Measurements from ENCODE around the gene MAB21L2.
"Not testable (repeated sequence)": the region's sequence is repeated elsewhere in the genome, so short reads cannot be mapped to it uniquely, and the experiment has no call there.

Gene MAB21L2

DNA sequence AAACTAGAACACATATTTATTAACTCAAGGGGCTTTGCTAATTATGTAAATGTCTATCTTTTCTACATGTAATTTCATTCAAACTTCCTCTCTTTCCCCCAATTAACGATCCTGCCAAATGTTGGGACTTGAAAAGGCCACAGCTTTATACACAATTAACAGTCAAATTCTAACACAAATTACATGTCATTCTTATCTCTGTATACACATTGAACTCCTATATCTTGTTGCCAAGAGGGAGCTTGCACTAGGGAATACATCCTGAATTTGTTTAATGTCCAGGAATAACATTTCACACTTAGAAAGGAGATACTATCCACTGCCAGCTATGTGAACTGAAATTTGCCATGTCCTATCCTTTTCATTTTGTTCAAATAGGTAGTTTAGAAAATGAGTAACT is 38.9 kb upstream of the MAB21L2 start (continued):
- TF ChIP-seq, protein P1, sequence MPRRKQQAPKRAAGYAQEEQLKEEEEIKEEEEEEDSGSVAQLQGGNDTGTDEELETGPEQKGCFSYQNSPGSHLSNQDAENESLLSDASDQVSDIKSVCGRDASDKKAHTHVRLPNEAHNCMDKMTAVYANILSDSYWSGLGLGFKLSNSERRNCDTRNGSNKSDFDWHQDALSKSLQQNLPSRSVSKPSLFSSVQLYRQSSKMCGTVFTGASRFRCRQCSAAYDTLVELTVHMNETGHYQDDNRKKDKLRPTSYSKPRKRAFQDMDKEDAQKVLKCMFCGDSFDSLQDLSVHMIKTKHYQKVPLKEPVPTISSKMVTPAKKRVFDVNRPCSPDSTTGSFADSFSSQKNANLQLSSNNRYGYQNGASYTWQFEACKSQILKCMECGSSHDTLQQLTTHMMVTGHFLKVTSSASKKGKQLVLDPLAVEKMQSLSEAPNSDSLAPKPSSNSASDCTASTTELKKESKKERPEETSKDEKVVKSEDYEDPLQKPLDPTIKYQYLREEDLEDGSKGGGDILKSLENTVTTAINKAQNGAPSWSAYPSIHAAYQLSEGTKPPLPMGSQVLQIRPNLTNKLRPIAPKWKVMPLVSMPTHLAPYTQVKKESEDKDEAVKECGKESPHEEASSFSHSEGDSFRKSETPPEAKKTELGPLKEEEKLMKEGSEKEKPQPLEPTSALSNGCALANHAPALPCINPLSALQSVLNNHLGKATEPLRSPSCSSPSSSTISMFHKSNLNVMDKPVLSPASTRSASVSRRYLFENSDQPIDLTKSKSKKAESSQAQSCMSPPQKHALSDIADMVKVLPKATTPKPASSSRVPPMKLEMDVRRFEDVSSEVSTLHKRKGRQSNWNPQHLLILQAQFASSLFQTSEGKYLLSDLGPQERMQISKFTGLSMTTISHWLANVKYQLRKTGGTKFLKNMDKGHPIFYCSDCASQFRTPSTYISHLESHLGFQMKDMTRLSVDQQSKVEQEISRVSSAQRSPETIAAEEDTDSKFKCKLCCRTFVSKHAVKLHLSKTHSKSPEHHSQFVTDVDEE (CRISPR knock-in tag; IDR thresholded peaks at IDR 0.05): no peak
- TF ChIP-seq ZFP30 (CRISPR knock-in tag; IDR thresholded peaks at IDR 0.05) (no peak), GLIS3 (CRISPR knock-in tag; IDR thresholded peaks at IDR 0.05) (no peak), ESRRG (CRISPR knock-in tag; IDR thresholded peaks at IDR 0.05) (no peak), RARB (CRISPR knock-in tag; IDR thresholded peaks at IDR 0.05) (no peak), ARNTL (CRISPR knock-in tag; IDR thresholded peaks at IDR 0.05; ENCODE audit: borderline replicate concordance, low read depth) (no peak), BACH2 (CRISPR knock-in tag; IDR thresholded peaks at IDR 0.05; ENCODE audit: borderline replicate concordance) (no peak), TOX (CRISPR knock-in tag; IDR thresholded peaks at IDR 0.05; ENCODE audit: borderline replicate concordance) (no peak)
- TF ChIP-seq, protein P2, sequence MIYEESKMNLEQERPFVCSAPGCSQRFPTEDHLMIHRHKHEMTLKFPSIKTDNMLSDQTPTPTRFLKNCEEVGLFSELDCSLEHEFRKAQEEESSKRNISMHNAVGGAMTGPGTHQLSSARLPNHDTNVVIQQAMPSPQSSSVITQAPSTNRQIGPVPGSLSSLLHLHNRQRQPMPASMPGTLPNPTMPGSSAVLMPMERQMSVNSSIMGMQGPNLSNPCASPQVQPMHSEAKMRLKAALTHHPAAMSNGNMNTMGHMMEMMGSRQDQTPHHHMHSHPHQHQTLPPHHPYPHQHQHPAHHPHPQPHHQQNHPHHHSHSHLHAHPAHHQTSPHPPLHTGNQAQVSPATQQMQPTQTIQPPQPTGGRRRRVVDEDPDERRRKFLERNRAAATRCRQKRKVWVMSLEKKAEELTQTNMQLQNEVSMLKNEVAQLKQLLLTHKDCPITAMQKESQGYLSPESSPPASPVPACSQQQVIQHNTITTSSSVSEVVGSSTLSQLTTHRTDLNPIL (CRISPR knock-in tag; IDR thresholded peaks at IDR 0.05; ENCODE audit: low read depth): no peak
- TF ChIP-seq, protein P3, sequence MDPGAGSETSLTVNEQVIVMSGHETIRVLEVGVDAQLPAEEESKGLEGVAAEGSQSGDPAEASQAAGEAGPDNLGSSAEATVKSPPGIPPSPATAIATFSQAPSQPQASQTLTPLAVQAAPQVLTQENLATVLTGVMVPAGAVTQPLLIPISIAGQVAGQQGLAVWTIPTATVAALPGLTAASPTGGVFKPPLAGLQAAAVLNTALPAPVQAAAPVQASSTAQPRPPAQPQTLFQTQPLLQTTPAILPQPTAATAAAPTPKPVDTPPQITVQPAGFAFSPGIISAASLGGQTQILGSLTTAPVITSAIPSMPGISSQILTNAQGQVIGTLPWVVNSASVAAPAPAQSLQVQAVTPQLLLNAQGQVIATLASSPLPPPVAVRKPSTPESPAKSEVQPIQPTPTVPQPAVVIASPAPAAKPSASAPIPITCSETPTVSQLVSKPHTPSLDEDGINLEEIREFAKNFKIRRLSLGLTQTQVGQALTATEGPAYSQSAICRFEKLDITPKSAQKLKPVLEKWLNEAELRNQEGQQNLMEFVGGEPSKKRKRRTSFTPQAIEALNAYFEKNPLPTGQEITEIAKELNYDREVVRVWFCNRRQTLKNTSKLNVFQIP (CRISPR knock-in tag; IDR thresholded peaks at IDR 0.05; ENCODE audit: borderline replicate concordance, low read depth): no peak

DNA sequence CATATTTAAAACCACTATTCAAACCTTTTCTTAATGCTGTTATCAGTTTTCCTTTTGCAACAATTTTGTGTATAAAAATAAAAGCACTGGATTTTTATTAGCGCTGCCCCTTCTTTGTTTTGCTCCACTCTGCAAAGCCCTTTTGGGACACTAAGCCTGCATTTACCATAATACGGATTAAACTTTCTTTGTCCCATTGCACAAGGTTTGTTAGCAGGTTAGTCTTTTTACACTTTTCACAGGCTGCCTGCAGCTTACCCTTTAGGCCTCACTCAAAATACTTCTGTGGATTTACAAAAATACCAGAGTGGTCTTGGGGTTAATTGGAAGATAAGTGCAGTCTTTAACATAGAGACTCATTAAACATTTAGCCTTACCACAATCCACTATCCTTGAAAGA is 35.7 kb upstream of the MAB21L2 start:
- TF ChIP-seq ZFP3 (CRISPR knock-in tag; IDR thresholded peaks at IDR 0.05) (no peak), TCF4 (CRISPR knock-in tag; IDR thresholded peaks at IDR 0.05; ENCODE audit: borderline replicate concordance) (no peak), PPARA (CRISPR knock-in tag; IDR thresholded peaks at IDR 0.05; ENCODE audit: borderline replicate concordance) (no peak), ZFP30 (CRISPR knock-in tag; IDR thresholded peaks at IDR 0.05) (no peak), OSR1 (CRISPR knock-in tag; IDR thresholded peaks at IDR 0.05) (no peak), ZC3H10 (CRISPR knock-in tag; IDR thresholded peaks at IDR 0.05) (no peak)
- TF ChIP-seq, protein P4, sequence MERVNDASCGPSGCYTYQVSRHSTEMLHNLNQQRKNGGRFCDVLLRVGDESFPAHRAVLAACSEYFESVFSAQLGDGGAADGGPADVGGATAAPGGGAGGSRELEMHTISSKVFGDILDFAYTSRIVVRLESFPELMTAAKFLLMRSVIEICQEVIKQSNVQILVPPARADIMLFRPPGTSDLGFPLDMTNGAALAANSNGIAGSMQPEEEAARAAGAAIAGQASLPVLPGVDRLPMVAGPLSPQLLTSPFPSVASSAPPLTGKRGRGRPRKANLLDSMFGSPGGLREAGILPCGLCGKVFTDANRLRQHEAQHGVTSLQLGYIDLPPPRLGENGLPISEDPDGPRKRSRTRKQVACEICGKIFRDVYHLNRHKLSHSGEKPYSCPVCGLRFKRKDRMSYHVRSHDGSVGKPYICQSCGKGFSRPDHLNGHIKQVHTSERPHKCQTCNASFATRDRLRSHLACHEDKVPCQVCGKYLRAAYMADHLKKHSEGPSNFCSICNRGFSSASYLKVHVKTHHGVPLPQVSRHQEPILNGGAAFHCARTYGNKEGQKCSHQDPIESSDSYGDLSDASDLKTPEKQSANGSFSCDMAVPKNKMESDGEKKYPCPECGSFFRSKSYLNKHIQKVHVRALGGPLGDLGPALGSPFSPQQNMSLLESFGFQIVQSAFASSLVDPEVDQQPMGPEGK (CRISPR knock-in tag; IDR thresholded peaks at IDR 0.05; ENCODE audit: borderline replicate concordance): no peak
- no peak for ATAC-seq

DNA sequence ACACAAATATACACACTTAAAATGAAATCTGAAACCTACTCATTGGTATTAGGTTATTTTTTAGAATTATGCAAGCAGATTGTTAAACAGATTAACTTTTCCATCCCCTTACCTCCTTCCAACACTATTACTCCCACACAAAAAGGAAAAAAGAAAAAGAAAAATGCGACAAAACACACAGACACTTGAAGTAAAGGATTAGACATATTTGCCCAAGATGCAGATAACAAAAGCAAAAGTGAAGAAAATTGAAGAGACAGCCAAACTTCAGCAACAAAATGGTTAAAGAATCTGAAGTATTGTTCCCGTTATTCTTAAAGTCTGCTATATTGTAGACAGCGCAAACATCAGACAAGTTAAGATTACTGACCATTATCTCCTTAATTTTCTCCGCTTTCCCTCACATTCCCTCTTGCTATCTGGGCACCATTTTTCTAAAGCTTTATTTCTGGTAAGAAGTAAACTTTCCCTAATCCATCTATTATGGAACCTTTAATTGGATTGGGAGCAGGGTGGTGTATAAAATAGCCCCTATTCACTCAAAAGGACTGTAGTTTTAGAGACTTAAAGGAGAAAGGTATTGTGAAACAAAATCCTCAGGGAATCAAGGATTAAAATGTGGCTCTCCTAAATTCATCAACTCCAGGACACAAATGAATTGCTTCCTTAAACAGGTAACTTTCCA is 34.7 kb upstream of the MAB21L2 start:
- TF ChIP-seq, protein P2 (CRISPR knock-in tag; IDR thresholded peaks at IDR 0.05; ENCODE audit: low read depth): no peak
- TF ChIP-seq TCF4 (CRISPR knock-in tag; IDR thresholded peaks at IDR 0.05; ENCODE audit: borderline replicate concordance) (no peak), ISL1 (CRISPR knock-in tag; IDR thresholded peaks at IDR 0.05) (no peak), BACH2 (CRISPR knock-in tag; IDR thresholded peaks at IDR 0.05; ENCODE audit: borderline replicate concordance) (no peak)

DNA sequence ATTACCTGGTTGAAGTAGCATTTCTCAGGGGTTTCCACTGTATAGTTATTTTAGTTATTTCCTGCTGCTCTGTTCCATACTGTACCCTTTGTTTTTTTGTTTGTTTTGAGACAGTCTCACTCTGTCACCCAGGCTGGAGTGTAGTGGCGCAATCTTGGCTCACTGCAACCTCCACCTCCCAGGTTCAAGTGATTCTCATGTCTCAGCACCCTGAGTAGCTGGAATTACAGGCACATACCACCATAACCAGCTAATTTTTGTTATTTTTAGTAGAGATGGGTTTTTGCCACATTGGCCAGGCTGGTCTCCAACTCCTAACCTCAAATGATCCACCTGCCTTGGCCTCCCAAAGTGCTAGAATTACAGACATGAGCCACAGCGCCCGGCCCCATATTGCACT is 24.1 kb upstream of the MAB21L2 start:
- ATAC-seq: not testable (repeated sequence)

More for the DNA sequence above, 34.7 kb upstream of the MAB21L2 start:
- no peak for ATAC-seq

Data from SK-N-SH treated with all-trans-retinoic acid at 6 μM for 48 hours (cell line).